ENCODE data around the gene AGAP3. TPM values are rescaled to one million over a fixed set of nuclear protein-coding genes. Genes with fewer than 3 reads are reported as not detected.

AGAP3 gene
- total and polyA plus RNA-seq, 2 of the 4 experiments (the other 2 are of a cell fraction), result 35.3 to 93.9 TPM

GRCh38 chr7:151122276-151122675 lies 36.0 kb downstream of the AGAP3 start:
- H3K23ac ChIP-seq (ENCODE audit: low read depth, low read length), result no peak overlapping the region
- peaks cover 73% of the 10 kb centered on the region for H3K36me3 ChIP-seq (ENCODE audit: control insufficient read depth, insufficient read depth, low read length)
- H3K27me3 ChIP-seq (ENCODE audit: control insufficient read depth, insufficient read depth, low read length), result no peaks in the 10 kb centered on the region
- H2AK5ac ChIP-seq (ENCODE audit: low read depth, low read length), result no peak overlapping the region
- H3K9me1 ChIP-seq (ENCODE audit: insufficient read depth, low read length), result no peaks in the 10 kb centered on the region
- dilution Hi-C loops (cut with HindIII; ENCODE audit: low sequenced_read_pairs, unreplicated experiment), result no loop called here
- H3K79me1 ChIP-seq (ENCODE audit: low read depth in 1 of 2, low read length in 2 of 2), result peaks cover 14 to 39% of the 10 kb centered on the region in 2 experiments
- ChIA-PET CTCF (no interaction called here), POLR2A (ENCODE audit: unreplicated experiment) (no interaction called here)
- H4K5ac ChIP-seq (ENCODE audit: low read depth, low read length), result no peak overlapping the region
- intact Hi-C loops (cut with micrococcal nuclease), result loop anchor here (5.0 kb wide), 1 partner anchor 180 kb away; no protein-coding TSS in a partner anchor
- H4K20me1 ChIP-seq (ENCODE audit: insufficient read depth, low read length), result peaks cover 36% of the 10 kb centered on the region
- H4K8ac ChIP-seq (ENCODE audit: low read depth in 2 of 2, low read length in 2 of 2), result no peak overlapping the region
- ATAC-seq (ENCODE audit: low read depth) (no peak), DNase-seq (no peak)
- H2AFZ ChIP-seq (replicated peaks; ENCODE audit: low read length, poor library complexity), result no peak overlapping the region
- H3K9ac ChIP-seq (ENCODE audit: low read depth, low read length), result no peak overlapping the region
- no peak overlapping the region for H2BK5ac ChIP-seq (ENCODE audit: low read depth, low read length, poor library complexity, severe bottlenecking)
- no peak overlapping the region for H3K4me2 ChIP-seq (ENCODE audit: low read depth, low read length)
- no peak overlapping the region for H2AK9ac ChIP-seq (replicated peaks; ENCODE audit: low read depth, low read length, poor library complexity)
- no peak overlapping the region for H3K27ac ChIP-seq (ENCODE audit: insufficient read depth, low read length)
- no peaks in the 10 kb centered on the region for H3K9me3 ChIP-seq (ENCODE audit: control insufficient read depth, insufficient read depth, low read length)
- no peak overlapping the region for H3K56ac ChIP-seq (ENCODE audit: extremely low read depth, insufficient read depth, low read length)
- 85% methylated on average over 7 of the region's 24 CpGs; no CpG with 5 or more reads in 1 of the 2 experiments for WGBS, 2 experiments (ENCODE audit: extremely low coverage in 2 of 2, insufficient read length in 1 of 2)
- TF ChIP-seq POLR2A (IDR thresholded peaks at IDR 0.05; ENCODE audit: low read depth, low read length) (no peak), CTCF (conservative IDR thresholded peaks at IDR 0.05; ENCODE audit: low read depth, low read length) (no peak), FOS (IDR thresholded peaks at IDR 0.05; ENCODE audit: low read depth, low read length) (no peak), SMC3 (IDR thresholded peaks at IDR 0.05; ENCODE audit: low read depth, low read length) (no peak), CEBPB (IDR thresholded peaks at IDR 0.05; ENCODE audit: low read depth, low read length) (no peak), MAZ (IDR thresholded peaks at IDR 0.05; ENCODE audit: borderline replicate concordance, low read depth, low read length) (no peak), ELK1 (IDR thresholded peaks at IDR 0.05; ENCODE audit: borderline replicate concordance, low read depth, low read length) (no peak), RFX5 (IDR thresholded peaks at IDR 0.05; ENCODE audit: low read depth, low read length) (no peak), NFE2L2 (IDR thresholded peaks at IDR 0.05; ENCODE audit: low read depth, low read length) (no peak), RAD21 (IDR thresholded peaks at IDR 0.05; ENCODE audit: low read length) (no peak), MAFK (IDR thresholded peaks at IDR 0.05; ENCODE audit: low read depth, low read length) (no peak)
- H2BK20ac ChIP-seq (ENCODE audit: low read depth, low read length), result no peak overlapping the region
- H3K4me3 ChIP-seq (ENCODE audit: insufficient read depth, low read depth, low read length), result no peak overlapping the region
- no peak overlapping the region for H3K14ac ChIP-seq (replicated peaks; ENCODE audit: low read depth, low read length)
- no peak overlapping the region for H3K4ac ChIP-seq (ENCODE audit: low read depth, low read length)
- H3K4me1 ChIP-seq (ENCODE audit: control insufficient read depth, insufficient read depth, low read length), result no peaks in the 10 kb centered on the region
- BruUV-seq (replicated peaks), result no TSS peak
- H4K91ac ChIP-seq (ENCODE audit: insufficient read depth, low read depth, low read length), result no peak overlapping the region
- no peak overlapping the region for H2BK120ac ChIP-seq (ENCODE audit: low read depth, low read length)
- H3K18ac ChIP-seq (ENCODE audit: low read depth, low read length), result no peak overlapping the region
- H2BK15ac ChIP-seq (ENCODE audit: low read depth, low read length), result no peak overlapping the region
- in situ Hi-C loops (cut with MboI; ENCODE audit: low sequenced_read_pairs), result loop anchor here (10.0 to 25.0 kb wide), 2 partner anchors 183 to 335 kb away; no protein-coding TSS in a partner anchor
